Neural progenitor cell (in vitro differentiated cells): Measurements from ENCODE around the gene EPHA3. TPM values are rescaled to one million over a fixed set of nuclear protein-coding genes. Genes with fewer than 3 reads are reported as not detected.

Experiments
- DNase-seq: peaks from one replicate; pipeline ENCODE4 v3.0.0-alpha.2; 2016; ENCODE audit warnings: low spot score
- H2AFZ ChIP-seq: fragments of 200-600 bp; sonication (generic); replicated peaks from 2 replicates; pipeline ENCODE4 v1.6.1; 2016; ENCODE audit warnings: antibody characterized with exemption
- H3F3A ChIP-seq: fragments of 200-600 bp; sonication (generic); 2 replicates; pipeline ENCODE4 v1.6.1; 2016; ENCODE audit warnings: antibody characterized with exemption, low read depth
- H3K27ac ChIP-seq: fragments of 200-600 bp; sonication (generic); 2 replicates; pipeline ENCODE4 v1.5.1; 2016; ENCODE audit warnings: mild to moderate bottlenecking
- H3K27me3 ChIP-seq: fragments of 200-600 bp; sonication (generic); 2 replicates; pipeline ENCODE4 v1.6.1; 2016; ENCODE audit warnings: mild to moderate bottlenecking, moderate library complexity
- H3K36me3 ChIP-seq: fragments of 200-600 bp; sonication (generic); 2 replicates; pipeline ENCODE4 v1.5.1; 2016
- H3K4me1 ChIP-seq: fragments of 200-600 bp; sonication (generic); 2 replicates; pipeline ENCODE4 v1.6.1; 2016; ENCODE audit warnings: mixed run types
- H3K4me2 ChIP-seq: fragments of 200-600 bp; sonication (generic); 2 replicates; pipeline ENCODE4 v1.6.1; 2016
- H3K4me3 ChIP-seq: fragments of 200-600 bp; sonication (generic); 2 replicates; pipeline ENCODE4 v1.5.1; 2016
- H3K79me2 ChIP-seq: fragments of 200-600 bp; sonication (generic); 2 replicates; pipeline ENCODE4 v1.6.1; 2016; ENCODE audit warnings: low read depth
- H3K9ac ChIP-seq: fragments of 200-600 bp; sonication (generic); 2 replicates; pipeline ENCODE4 v1.6.1; 2016
- H3K9me3 ChIP-seq: fragments of 200-600 bp; sonication (generic); 2 replicates; pipeline ENCODE4 v1.5.1; 2016; ENCODE audit warnings: low read depth
- H4K20me1 ChIP-seq: fragments of 200-600 bp; sonication (generic); 2 replicates; pipeline ENCODE4 v1.6.1; 2016; ENCODE audit warnings: low read depth
- H3K27ac Mint-ChIP-seq: 3 replicates; pipeline ENCODE4 v1.8.0; 2021; ENCODE audit warnings: mixed read lengths
- H3K27me3 Mint-ChIP-seq: 2 replicates; pipeline ENCODE4 v1.8.0; 2022; ENCODE audit warnings: low read depth, mild to moderate bottlenecking, inconsistent platforms, moderate library complexity, mixed read lengths; ENCODE audit not compliant: insufficient read depth
- H3K36me3 Mint-ChIP-seq: 3 replicates; pipeline ENCODE4 v1.8.0; 2021; ENCODE audit warnings: mixed read lengths
- H3K4me1 Mint-ChIP-seq: 3 replicates; pipeline ENCODE4 v1.8.0; 2021; ENCODE audit warnings: mixed read lengths
- H3K4me3 Mint-ChIP-seq: 3 replicates; pipeline ENCODE4 v1.8.0; 2021; ENCODE audit warnings: mild to moderate bottlenecking, moderate library complexity, mixed read lengths
- H3K9me3 Mint-ChIP-seq: 3 replicates; pipeline ENCODE4 v1.8.0; 2020; ENCODE audit warnings: mixed read lengths
- EZH2 ChIP-seq: fragments of 200-600 bp; sonication (generic); IDR thresholded peaks from 2 replicates; pipeline ENCODE4 v1.6.1; 2017; ENCODE audit warnings: antibody characterized with exemption, mild to moderate bottlenecking, moderate library complexity
- EZH2phosphoT487 ChIP-seq: fragments of 200-600 bp; sonication (generic); IDR thresholded peaks from 2 replicates; pipeline ENCODE4 v1.6.1; 2017; ENCODE audit warnings: antibody characterized with exemption
- total RNA-seq: library from RNA; depleted of rRNA; stranded (reverse); fragments of >200 nt; gene quantifications from 2 replicates; pipeline ENCODE4 v1.2.3, GENCODE V29; 2015; ENCODE audit warnings: low replicate concordance
- TF ChIP-seq, protein P1 (sequence below): fragments of 200-600 bp; sonication (generic); IDR thresholded peaks from 2 replicates; pipeline ENCODE4 v1.5.1; 2017; ENCODE audit warnings: antibody characterized with exemption, mild to moderate bottlenecking

Gene EPHA3
- total RNA-seq = 0.34 and 0.36 TPM in 2 replicates

DNA sequence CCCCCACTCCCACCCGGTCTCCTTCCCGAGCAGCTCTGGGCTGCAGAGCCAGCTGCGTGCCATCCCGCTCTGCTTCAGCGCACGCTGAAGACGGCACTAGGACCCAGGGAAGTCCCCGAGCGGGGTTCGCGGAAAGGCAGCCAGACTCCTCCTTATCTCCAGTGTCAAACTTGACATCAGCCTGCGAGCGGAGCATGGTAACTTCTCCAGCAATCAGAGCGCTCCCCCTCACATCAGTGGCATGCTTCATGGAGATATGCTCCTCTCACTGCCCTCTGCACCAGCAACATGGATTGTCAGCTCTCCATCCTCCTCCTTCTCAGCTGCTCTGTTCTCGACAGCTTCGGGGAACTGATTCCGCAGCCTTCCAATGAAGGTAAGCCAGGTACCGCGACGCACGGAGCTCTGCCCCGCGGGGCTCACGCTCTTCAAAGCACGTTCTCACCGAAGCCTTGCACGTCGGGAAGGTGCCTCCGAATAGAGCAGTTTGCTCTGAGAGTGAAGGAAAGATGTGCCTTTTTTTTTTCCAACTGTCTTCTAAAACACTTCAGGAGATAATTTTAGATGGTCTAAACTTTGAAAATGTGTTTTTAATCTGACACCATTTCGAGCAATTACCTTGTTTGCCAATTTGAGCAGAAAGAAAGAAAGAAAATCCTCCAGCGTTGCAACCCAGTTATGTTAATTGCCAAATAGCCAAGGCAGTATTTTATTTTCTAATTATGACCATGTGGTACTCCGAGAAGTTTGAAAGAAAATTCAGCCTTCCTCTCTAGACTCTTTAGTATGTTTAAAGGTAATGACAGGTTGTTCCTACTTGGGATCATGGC lies at the start of gene EPHA3:
TSS of gene EPHA3 (plus strand) at position 161 of the 830 bp plus-strand sequence. CDS start at position 289, 128 bp downstream.
- H3K9ac ChIP-seq = no peak within 1 kb of the TSS

DNA sequence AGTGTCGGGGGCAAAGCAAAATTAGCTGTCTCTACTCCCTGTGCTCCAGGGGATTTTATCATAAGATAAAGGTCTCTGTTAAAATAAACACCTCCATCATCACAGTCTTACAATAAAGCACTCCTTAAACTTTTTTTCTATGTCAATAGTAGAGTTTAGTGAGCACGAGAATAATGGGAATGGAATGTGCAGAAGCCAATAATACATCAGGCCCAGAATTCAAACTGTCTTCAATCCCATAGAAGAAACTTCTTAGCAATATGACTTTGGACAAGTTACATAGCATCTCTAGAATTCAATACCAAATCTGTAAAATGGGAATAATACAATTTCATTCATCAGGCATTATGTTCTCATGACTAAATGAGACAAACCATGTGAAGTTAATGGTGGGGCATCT lies 49.0 kb upstream of the EPHA3 start:
- no peak overlapping the region for H2AFZ ChIP-seq
- H3K9me3 ChIP-seq = no peaks in the 10 kb centered on the region
- H3F3A ChIP-seq = no peaks in the 10 kb centered on the region
- no peak overlapping the region for H3K27ac ChIP-seq
- Mint-ChIP-seq H3K36me3 (no peaks in the 10 kb centered on the region), H3K27me3 (peaks cover 2% of the 10 kb centered on the region), H3K9me3 (peaks cover 2% of the 10 kb centered on the region), H3K4me3 (no peak overlapping the region), H3K27ac (no peak overlapping the region), H3K4me1 (no peaks in the 10 kb centered on the region)
- TF ChIP-seq, protein P1, sequence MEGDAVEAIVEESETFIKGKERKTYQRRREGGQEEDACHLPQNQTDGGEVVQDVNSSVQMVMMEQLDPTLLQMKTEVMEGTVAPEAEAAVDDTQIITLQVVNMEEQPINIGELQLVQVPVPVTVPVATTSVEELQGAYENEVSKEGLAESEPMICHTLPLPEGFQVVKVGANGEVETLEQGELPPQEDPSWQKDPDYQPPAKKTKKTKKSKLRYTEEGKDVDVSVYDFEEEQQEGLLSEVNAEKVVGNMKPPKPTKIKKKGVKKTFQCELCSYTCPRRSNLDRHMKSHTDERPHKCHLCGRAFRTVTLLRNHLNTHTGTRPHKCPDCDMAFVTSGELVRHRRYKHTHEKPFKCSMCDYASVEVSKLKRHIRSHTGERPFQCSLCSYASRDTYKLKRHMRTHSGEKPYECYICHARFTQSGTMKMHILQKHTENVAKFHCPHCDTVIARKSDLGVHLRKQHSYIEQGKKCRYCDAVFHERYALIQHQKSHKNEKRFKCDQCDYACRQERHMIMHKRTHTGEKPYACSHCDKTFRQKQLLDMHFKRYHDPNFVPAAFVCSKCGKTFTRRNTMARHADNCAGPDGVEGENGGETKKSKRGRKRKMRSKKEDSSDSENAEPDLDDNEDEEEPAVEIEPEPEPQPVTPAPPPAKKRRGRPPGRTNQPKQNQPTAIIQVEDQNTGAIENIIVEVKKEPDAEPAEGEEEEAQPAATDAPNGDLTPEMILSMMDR = no peak
- TF ChIP-seq EZH2 (no peak), EZH2phosphoT487 (no peak)
- DNase-seq = no peak
- no peaks in the 10 kb centered on the region for H3K27me3 ChIP-seq
- no peak overlapping the region for H3K4me3 ChIP-seq
- H3K4me1 ChIP-seq = peaks cover 6% of the 10 kb centered on the region
- no peaks in the 10 kb centered on the region for H4K20me1 ChIP-seq
- H3K4me2 ChIP-seq = no peak overlapping the region
- no peak overlapping the region for H3K9ac ChIP-seq
- H3K79me2 ChIP-seq = no peaks in the 10 kb centered on the region
- no peaks in the 10 kb centered on the region for H3K36me3 ChIP-seq

More for the DNA sequence above, at the start of gene EPHA3:
- H3K27ac ChIP-seq = no peak within 1 kb of the TSS
- H3K27me3 Mint-ChIP-seq = peaks cover 5% of the 10 kb centered on the region
- H3K4me2 ChIP-seq = peak within 1 kb of the TSS; percentile 77
- no peaks in the 10 kb centered on the region for H3K9me3 ChIP-seq
- H3K4me1 ChIP-seq = no peaks in the 10 kb centered on the region
- no peaks in the 10 kb centered on the region for H4K20me1 ChIP-seq
- peaks cover 44% of the 10 kb centered on the region for H3K27me3 ChIP-seq
- H3K36me3 Mint-ChIP-seq = no peaks in the 10 kb centered on the region
- peak within 1 kb of the TSS; percentile 44 for H3K4me3 ChIP-seq
- H2AFZ ChIP-seq = peak within 1 kb of the TSS; percentile 31
- H3F3A ChIP-seq = peaks cover 10% of the 10 kb centered on the region
- no peaks in the 10 kb centered on the region for H3K9me3 Mint-ChIP-seq
- DNase-seq = peak; percentile 78
- H3K36me3 ChIP-seq = no peaks in the 10 kb centered on the region
- H3K27ac Mint-ChIP-seq = no peak within 1 kb of the TSS
- no peaks in the 10 kb centered on the region for H3K79me2 ChIP-seq
- H3K4me1 Mint-ChIP-seq = peaks cover 16% of the 10 kb centered on the region
- peak within 1 kb of the TSS; percentile 91 for H3K4me3 Mint-ChIP-seq
- peak; percentile 29 for TF ChIP-seq EZH2
- TF ChIP-seq, protein P1 = no peak

DNA sequence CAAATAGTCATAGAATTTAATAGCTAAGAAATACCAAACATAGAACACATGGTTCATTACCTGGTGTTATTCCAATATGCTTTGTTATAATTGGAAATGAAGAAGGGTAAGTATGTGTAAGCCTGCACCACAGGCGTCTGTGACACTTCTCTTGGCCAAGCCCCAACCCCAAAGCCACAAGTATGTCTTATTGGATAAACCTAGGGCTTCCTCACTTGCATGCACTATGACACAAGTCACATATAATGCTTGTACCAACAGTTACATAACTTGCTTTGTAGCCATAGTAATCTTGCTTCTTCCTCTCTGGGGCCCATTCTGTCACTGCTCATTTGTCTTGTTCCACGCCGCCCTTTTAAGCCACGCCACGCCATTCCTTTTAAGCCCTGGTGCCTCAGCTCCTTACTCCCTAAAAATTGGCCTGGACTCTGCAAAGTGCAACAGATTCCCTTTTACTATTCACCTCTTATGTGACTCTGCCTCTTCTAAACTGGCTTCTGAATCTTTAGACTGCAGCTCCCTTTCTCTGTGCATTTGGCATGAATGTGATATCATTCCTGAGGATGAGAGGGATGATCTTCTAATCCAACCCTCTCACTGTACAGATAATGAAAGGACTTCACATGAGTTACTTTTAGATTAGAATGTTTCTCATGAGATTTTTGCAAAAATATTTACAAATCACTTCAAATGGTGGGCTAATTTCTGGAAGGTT lies 48.1 kb upstream of the EPHA3 start:
- no peak overlapping the region for H3K4me3 Mint-ChIP-seq
- Histone ChIP-seq H4K20me1 (no peaks in the 10 kb centered on the region), H3K4me2 (no peak overlapping the region), H3K4me3 (no peak overlapping the region), H3K27ac (no peak overlapping the region), H3F3A (no peaks in the 10 kb centered on the region), H3K9ac (no peak overlapping the region), H2AFZ (peak overlapping the region; percentile 11), H3K79me2 (no peaks in the 10 kb centered on the region), H3K4me1 (peaks cover 6% of the 10 kb centered on the region), H3K36me3 (no peaks in the 10 kb centered on the region), H3K9me3 (no peaks in the 10 kb centered on the region), H3K27me3 (no peaks in the 10 kb centered on the region)
- no peaks in the 10 kb centered on the region for H3K4me1 Mint-ChIP-seq
- H3K9me3 Mint-ChIP-seq = no peaks in the 10 kb centered on the region
- TF ChIP-seq EZH2 = no peak
- no peak for TF ChIP-seq EZH2phosphoT487
- TF ChIP-seq, protein P1 = no peak
- H3K27me3 Mint-ChIP-seq = no peaks in the 10 kb centered on the region
- DNase-seq = no peak
- no peaks in the 10 kb centered on the region for H3K36me3 Mint-ChIP-seq
- H3K27ac Mint-ChIP-seq = no peak overlapping the region
